K562 (cell line): ENCODE measurements around the gene GIPC3. TPM values are rescaled to one million over a fixed set of nuclear protein-coding genes. Genes with fewer than 3 reads are reported as not detected.
A peak's percentile ranks its signal among the peaks of the same experiment; 100 is the strongest.

ENCODE experiments used
- ASH1L ChIP-seq: fragments of 450-650 bp; IDR thresholded peaks from 2 replicates; pipeline ENCODE4 v1.6.1; 2018; ENCODE audit warnings: borderline replicate concordance, mild to moderate bottlenecking, low read depth; ENCODE audit not compliant: partially characterized antibody
- ATF1 ChIP-seq, 2 experiments: fragments of 450-650 bp in 1 of 2; IDR thresholded peaks; 2 replicates each; pipeline ENCODE4 v1.6.1; 2016; ENCODE audit warnings: missing compliant biosample characterization in 1 of 2, missing genetic modification characterization in 1 of 2
- BRD4 ChIP-seq: fragments of 200-600 bp; sonication (generic); IDR thresholded peaks from 2 replicates; pipeline ENCODE4 v1.6.1; 2017; ENCODE audit warnings: inconsistent platforms
- CAMTA2 ChIP-seq: fragments of 250-450 bp; sonication (Bioruptor Pico); conservative IDR thresholded peaks from 2 replicates; pipeline ENCODE4 v1.5.1; 2022
- CXXC5 ChIP-seq: fragments of 250-450 bp; sonication (Bioruptor Pico); IDR thresholded peaks from 2 replicates; pipeline ENCODE4 v1.8.0; 2022; ENCODE audit warnings: inconsistent platforms, mild to moderate bottlenecking, moderate library complexity
- ELF4 ChIP-seq: fragments of 450-650 bp; formaldehyde crosslinking; IDR thresholded peaks from 2 replicates; pipeline ENCODE4 v1.4.0; 2022; ENCODE audit warnings: missing genetic modification characterization
- FOXJ3 ChIP-seq: sonication (generic); formaldehyde crosslinking; IDR thresholded peaks from 2 replicates; pipeline ENCODE4 v1.4.0; 2020; ENCODE audit warnings: mild to moderate bottlenecking, missing genetic modification reagents
- MCM7 ChIP-seq, 2 experiments: fragments of 450-650 bp; IDR thresholded peaks; 2 replicates each; pipeline ENCODE4 v1.6.1; 2016 to 2018
- NONO ChIP-seq, 2 experiments: fragments of 200-400 bp in 1 of 2; fragments of 450-650 bp in 1 of 2; formaldehyde crosslinking in 1 of 2; IDR thresholded peaks; 2 replicates each; pipeline ENCODE4 v1.6.1; 2017; ENCODE audit warnings: low read depth in 2 of 2, mild to moderate bottlenecking in 2 of 2, moderate library complexity in 2 of 2, low read length in 1 of 2
- PHB2 ChIP-seq: fragments of 450-650 bp; IDR thresholded peaks from 2 replicates; pipeline ENCODE4 v1.6.1; 2017; ENCODE audit warnings: low read depth
- RHOXF2B ChIP-seq: fragments of 250-450 bp; sonication (Bioruptor Pico); conservative IDR thresholded peaks from 2 replicates; pipeline ENCODE4 v1.5.1; 2021
- SMARCB1 ChIP-seq: IDR thresholded peaks from 2 replicates; pipeline ENCODE4 v1.6.1; 2011; ENCODE audit warnings: improper control_type of control experiment, low read depth; ENCODE audit not compliant: insufficient read length
- TAF7 ChIP-seq: fragments of 450-650 bp; IDR thresholded peaks from 2 replicates; pipeline ENCODE4 v1.6.1; 2016; ENCODE audit warnings: missing genetic modification characterization, missing compliant biosample characterization
- TAF9B ChIP-seq: fragments of 450-650 bp; IDR thresholded peaks from 2 replicates; pipeline ENCODE4 v1.6.1; 2018; ENCODE audit warnings: mild to moderate bottlenecking; ENCODE audit not compliant: partially characterized antibody
- THRAP3 ChIP-seq: fragments of 450-650 bp; IDR thresholded peaks from 2 replicates; pipeline ENCODE4 v1.6.1; 2016; ENCODE audit warnings: mild to moderate bottlenecking, inconsistent platforms, borderline replicate concordance
- ZBED1 ChIP-seq: IDR thresholded peaks from 2 replicates; pipeline ENCODE4 v1.6.1; 2014
- ZBTB17 ChIP-seq: fragments of 450-650 bp; formaldehyde crosslinking; IDR thresholded peaks from 2 replicates; pipeline ENCODE4 v1.4.0; 2020; ENCODE audit warnings: mild to moderate bottlenecking
- ZBTB8A ChIP-seq: fragments of 450-650 bp; IDR thresholded peaks from 2 replicates; pipeline ENCODE4 v1.6.1; 2018; ENCODE audit warnings: mild to moderate bottlenecking, moderate library complexity; ENCODE audit not compliant: partially characterized antibody
- ZNF175 ChIP-seq: fragments of 200-800 bp; sonication (Bioruptor generic); IDR thresholded peaks from 2 replicates; pipeline ENCODE4 v1.6.1; 2016; ENCODE audit warnings: low read depth, mild to moderate bottlenecking, missing genetic modification characterization, missing compliant biosample characterization
- ZNF384 ChIP-seq: IDR thresholded peaks from 2 replicates; pipeline ENCODE4 v1.6.1; 2012; ENCODE audit warnings: low read depth, low read length, improper control_type of control experiment
- ZNF431 ChIP-seq: sonication (generic); formaldehyde crosslinking; IDR thresholded peaks from 2 replicates; pipeline ENCODE4 v1.8.0; 2022; ENCODE audit warnings: mild to moderate bottlenecking, missing genetic modification reagents
- ZNF695 ChIP-seq: fragments of 450-650 bp; formaldehyde crosslinking; IDR thresholded peaks from 2 replicates; pipeline ENCODE4 v1.4.0; 2020; ENCODE audit warnings: mild to moderate bottlenecking, moderate library complexity
- ZSCAN29 ChIP-seq: fragments of 450-650 bp; IDR thresholded peaks from 2 replicates; pipeline ENCODE4 v1.6.1; 2017
- polyA plus RNA-seq, 8 experiments: library from polyadenylated mRNA; depleted of rRNA in 4 of 8; stranded (reverse) in 5 of 8; unstranded in 3 of 8; fragments of >200 nt; fragmentation: Nextera tagmentation in 2 of 8; fragmentation: Illumina TruSeq in 1 of 8; extraction: Ambion mirVana in 2 of 8; extraction: Trizol in 1 of 8; gene quantifications; 2 replicates each; pipeline versions ENCODE4 v1.2.1 to v1.2.3, GENCODE V29; 2011 to 2014; ENCODE audit warnings: inconsistent platforms in 1 of 8, missing spikeins in 1 of 8
- total RNA-seq, 7 experiments: library from RNA; depleted of rRNA in 6 of 7; stranded (reverse); fragments of >200 nt in 6 of 7; fragmentation: Illumina TruSeq in 2 of 7; extraction: Trizol in 2 of 7; gene quantifications; 2 replicates each; pipeline versions ENCODE4 v1.2.1 to v1.2.3, GENCODE V29; 2011 to 2021; ENCODE audit warnings: low replicate concordance in 1 of 7
- TF ChIP-seq, protein P1 (sequence below), 2 experiments: fragments of 450-650 bp in 1 of 2; sonication (generic) in 1 of 2; formaldehyde crosslinking in 1 of 2; IDR thresholded peaks; 2 replicates each; pipeline versions ENCODE4 v1.7.1 to v1.9.0; 2016 to 2022; ENCODE audit warnings: inconsistent platforms in 1 of 2, mild to moderate bottlenecking in 1 of 2, missing genetic modification reagents in 1 of 2

Gene GIPC3
- total and polyA plus RNA-seq, 9 of the 15 experiments (the other 6 are each of a cell fraction or from before 2014, with no cell fraction given), result 0.03 to 3.6 (median 1.5) TPM; not detected in 1

DNA sequence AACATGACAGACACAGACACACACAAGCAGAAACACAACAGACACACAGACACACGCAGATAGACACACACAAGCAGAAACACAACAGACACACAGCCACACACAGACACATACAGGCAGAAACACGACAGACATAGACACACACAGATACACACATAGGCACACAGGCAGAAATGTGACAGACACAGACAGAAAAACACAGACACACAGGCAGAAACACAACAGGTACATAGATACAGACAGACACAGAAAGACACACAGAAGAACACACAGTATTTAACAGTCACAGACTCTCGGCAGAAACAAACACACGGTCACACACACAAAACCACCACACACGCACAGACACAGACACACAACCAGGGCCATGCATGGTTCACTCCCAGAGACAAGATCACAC lies 20.5 kb downstream of the GIPC3 start (continued):
- TF ChIP-seq, protein P1, sequence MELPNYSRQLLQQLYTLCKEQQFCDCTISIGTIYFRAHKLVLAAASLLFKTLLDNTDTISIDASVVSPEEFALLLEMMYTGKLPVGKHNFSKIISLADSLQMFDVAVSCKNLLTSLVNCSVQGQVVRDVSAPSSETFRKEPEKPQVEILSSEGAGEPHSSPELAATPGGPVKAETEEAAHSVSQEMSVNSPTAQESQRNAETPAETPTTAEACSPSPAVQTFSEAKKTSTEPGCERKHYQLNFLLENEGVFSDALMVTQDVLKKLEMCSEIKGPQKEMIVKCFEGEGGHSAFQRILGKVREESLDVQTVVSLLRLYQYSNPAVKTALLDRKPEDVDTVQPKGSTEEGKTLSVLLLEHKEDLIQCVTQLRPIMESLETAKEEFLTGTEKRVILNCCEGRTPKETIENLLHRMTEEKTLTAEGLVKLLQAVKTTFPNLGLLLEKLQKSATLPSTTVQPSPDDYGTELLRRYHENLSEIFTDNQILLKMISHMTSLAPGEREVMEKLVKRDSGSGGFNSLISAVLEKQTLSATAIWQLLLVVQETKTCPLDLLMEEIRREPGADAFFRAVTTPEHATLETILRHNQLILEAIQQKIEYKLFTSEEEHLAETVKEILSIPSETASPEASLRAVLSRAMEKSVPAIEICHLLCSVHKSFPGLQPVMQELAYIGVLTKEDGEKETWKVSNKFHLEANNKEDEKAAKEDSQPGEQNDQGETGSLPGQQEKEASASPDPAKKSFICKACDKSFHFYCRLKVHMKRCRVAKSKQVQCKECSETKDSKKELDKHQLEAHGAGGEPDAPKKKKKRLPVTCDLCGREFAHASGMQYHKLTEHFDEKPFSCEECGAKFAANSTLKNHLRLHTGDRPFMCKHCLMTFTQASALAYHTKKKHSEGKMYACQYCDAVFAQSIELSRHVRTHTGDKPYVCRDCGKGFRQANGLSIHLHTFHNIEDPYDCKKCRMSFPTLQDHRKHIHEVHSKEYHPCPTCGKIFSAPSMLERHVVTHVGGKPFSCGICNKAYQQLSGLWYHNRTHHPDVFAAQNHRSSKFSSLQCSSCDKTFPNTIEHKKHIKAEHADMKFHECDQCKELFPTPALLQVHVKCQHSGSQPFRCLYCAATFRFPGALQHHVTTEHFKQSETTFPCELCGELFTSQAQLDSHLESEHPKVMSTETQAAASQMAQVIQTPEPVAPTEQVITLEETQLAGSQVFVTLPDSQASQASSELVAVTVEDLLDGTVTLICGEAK (IDR thresholded peaks at IDR 0.05), result peak; percentile 56; the same call in 1 of the 2 replicates
- TF ChIP-seq, protein P1 (CRISPR knock-in tag; IDR thresholded peaks at IDR 0.05), result no peak
- TF ChIP-seq TAF7 (tag), result no peak
- TF ChIP-seq CXXC5 (CRISPR knock-in tag), result no peak
- TF ChIP-seq NONO (IDR thresholded peaks at IDR 0.05; ENCODE audit: low read depth in 2 of 2, low read length in 1 of 2), result no peak
- no peak for TF ChIP-seq SMARCB1
- TF ChIP-seq ATF1 (CRISPR knock-in tag; IDR thresholded peaks at IDR 0.05), result no peak
- TF ChIP-seq ATF1 (tag; IDR thresholded peaks at IDR 0.05), result no peak
- TF ChIP-seq ZSCAN29, result no peak
- TF ChIP-seq PHB2, result no peak
- no peak for TF ChIP-seq ZBTB8A
- no peak for TF ChIP-seq ZBED1
- TF ChIP-seq RHOXF2B (CRISPR knock-in tag), result no peak
- no peak for TF ChIP-seq BRD4
- no peak for TF ChIP-seq FOXJ3 (CRISPR knock-in tag)
- TF ChIP-seq ZNF695 (CRISPR knock-in tag), result no peak
- no peak for TF ChIP-seq TAF9B
- TF ChIP-seq ZBTB17 (CRISPR knock-in tag), result no peak
- TF ChIP-seq MCM7 (IDR thresholded peaks at IDR 0.05), result 0 out of 4 replicates have a peak, but pooled peaks have one; percentile 3 to 17
- 0 out of 2 replicates have a peak, but pooled peaks have one; percentile 49 for TF ChIP-seq THRAP3
- no peak for TF ChIP-seq ZNF384
- TF ChIP-seq ASH1L, result peak; percentile 16
- no peak for TF ChIP-seq ZNF175
- no peak for TF ChIP-seq CAMTA2 (CRISPR knock-in tag)
- 0 out of 2 replicates have a peak, but pooled peaks have one; percentile 37 for TF ChIP-seq ZNF431 (CRISPR knock-in tag)
- peak; percentile 64; the same call in 1 of the 2 replicates for TF ChIP-seq ELF4
